SK-N-SH treated with all-trans-retinoic acid at 6 μM for 48 hours (cell line): ENCODE measurements around the gene GSAP.

Experiments
- ATAC-seq: fragments of 200-7000 bp; cut with Tn5 transposase; 3 replicates; pipeline ENCODE4 v1.9.1; 2020; ENCODE audit warnings: mild to moderate bottlenecking, moderate library complexity
- ARNTL ChIP-seq: fragments of 450-650 bp; formaldehyde crosslinking; IDR thresholded peaks from 2 replicates; pipeline ENCODE4 v1.5.0; 2020; ENCODE audit warnings: low read depth, mild to moderate bottlenecking, moderate library complexity, borderline replicate concordance
- BACH2 ChIP-seq: fragments of 250-450 bp; sonication (Bioruptor Pico); IDR thresholded peaks from 2 replicates; pipeline ENCODE4 v1.9.0; 2021; ENCODE audit warnings: mild to moderate bottlenecking, borderline replicate concordance
- CSDC2 ChIP-seq: fragments of 250-450 bp; sonication (Bioruptor Pico); IDR thresholded peaks from 2 replicates; pipeline ENCODE4 v1.5.0; 2020; ENCODE audit warnings: mild to moderate bottlenecking, moderate library complexity
- ESRRG ChIP-seq: fragments of 250-450 bp; sonication (Bioruptor Pico); IDR thresholded peaks from 2 replicates; pipeline ENCODE4 v1.6.1; 2021; ENCODE audit warnings: mild to moderate bottlenecking
- GLIS3 ChIP-seq: fragments of 250-450 bp; sonication (Bioruptor Pico); IDR thresholded peaks from 2 replicates; pipeline ENCODE4 v1.5.0; 2020; ENCODE audit warnings: mild to moderate bottlenecking, moderate library complexity
- ISL1 ChIP-seq: fragments of 250-450 bp; sonication (Bioruptor Pico); IDR thresholded peaks from 2 replicates; pipeline ENCODE4 v2.1.2; 2022; ENCODE audit warnings: mild to moderate bottlenecking, moderate library complexity
- PPARA ChIP-seq: fragments of 250-450 bp; sonication (Bioruptor Pico); IDR thresholded peaks from 2 replicates; pipeline ENCODE4 v1.5.0; 2020; ENCODE audit warnings: mild to moderate bottlenecking, borderline replicate concordance
- RARB ChIP-seq: fragments of 250-450 bp; sonication (Bioruptor Pico); IDR thresholded peaks from 2 replicates; pipeline ENCODE4 v1.8.0; 2021; ENCODE audit warnings: mild to moderate bottlenecking, moderate library complexity
- SNAI2 ChIP-seq: fragments of 250-450 bp; sonication (Bioruptor Pico); IDR thresholded peaks from 2 replicates; pipeline ENCODE4 v1.5.0; 2020; ENCODE audit warnings: mild to moderate bottlenecking, moderate library complexity
- TCF4 ChIP-seq: fragments of 250-450 bp; sonication (Bioruptor Pico); IDR thresholded peaks from 2 replicates; pipeline ENCODE4 v1.8.0; 2021; ENCODE audit warnings: mild to moderate bottlenecking, moderate library complexity, borderline replicate concordance
- TOX ChIP-seq: fragments of 250-450 bp; sonication (Bioruptor Pico); IDR thresholded peaks from 2 replicates; pipeline ENCODE4 v1.8.0; 2021; ENCODE audit warnings: mild to moderate bottlenecking, moderate library complexity, borderline replicate concordance
- ZFP3 ChIP-seq: fragments of 250-450 bp; sonication (Bioruptor Pico); IDR thresholded peaks from 2 replicates; pipeline ENCODE4 v1.5.0; 2020; ENCODE audit warnings: mild to moderate bottlenecking, moderate library complexity
- ZFP30 ChIP-seq: fragments of 450-650 bp; formaldehyde crosslinking; IDR thresholded peaks from 2 replicates; pipeline ENCODE4 v1.5.0; 2022; ENCODE audit warnings: mild to moderate bottlenecking, moderate library complexity
- ZNF565 ChIP-seq: fragments of 450-650 bp; formaldehyde crosslinking; conservative IDR thresholded peaks from 2 replicates; pipeline ENCODE4 v1.5.0; 2020; ENCODE audit warnings: low read depth, mild to moderate bottlenecking, moderate library complexity
- ZNF70 ChIP-seq: fragments of 450-650 bp; formaldehyde crosslinking; IDR thresholded peaks from 2 replicates; pipeline ENCODE4 v1.5.0; 2020; ENCODE audit warnings: mild to moderate bottlenecking, moderate library complexity
- ZNF8 ChIP-seq: fragments of 450-650 bp; formaldehyde crosslinking; IDR thresholded peaks from 2 replicates; pipeline ENCODE4 v1.5.0; 2020; ENCODE audit warnings: mild to moderate bottlenecking, moderate library complexity
- TF ChIP-seq, protein P1 (sequence below): fragments of 250-450 bp; sonication (Bioruptor Pico); IDR thresholded peaks from 2 replicates; pipeline ENCODE4 v1.8.0; 2021; ENCODE audit warnings: low read depth, mild to moderate bottlenecking, moderate library complexity, borderline replicate concordance
- TF ChIP-seq, protein P2 (sequence below): fragments of 250-450 bp; sonication (Bioruptor Pico); IDR thresholded peaks from 2 replicates; pipeline ENCODE4 v1.5.1; 2020; ENCODE audit warnings: low read depth, mild to moderate bottlenecking, moderate library complexity
- TF ChIP-seq, protein P3 (sequence below): fragments of 250-450 bp; sonication (Bioruptor Pico); IDR thresholded peaks from 2 replicates; pipeline ENCODE4 v1.5.0; 2020; ENCODE audit warnings: mild to moderate bottlenecking, moderate library complexity
- TF ChIP-seq, protein P4 (sequence below): fragments of 250-450 bp; sonication (Bioruptor Pico); IDR thresholded peaks from 2 replicates; pipeline ENCODE4 v1.8.0; 2020; ENCODE audit warnings: mild to moderate bottlenecking, moderate library complexity, borderline replicate concordance

Gene GSAP

DNA sequence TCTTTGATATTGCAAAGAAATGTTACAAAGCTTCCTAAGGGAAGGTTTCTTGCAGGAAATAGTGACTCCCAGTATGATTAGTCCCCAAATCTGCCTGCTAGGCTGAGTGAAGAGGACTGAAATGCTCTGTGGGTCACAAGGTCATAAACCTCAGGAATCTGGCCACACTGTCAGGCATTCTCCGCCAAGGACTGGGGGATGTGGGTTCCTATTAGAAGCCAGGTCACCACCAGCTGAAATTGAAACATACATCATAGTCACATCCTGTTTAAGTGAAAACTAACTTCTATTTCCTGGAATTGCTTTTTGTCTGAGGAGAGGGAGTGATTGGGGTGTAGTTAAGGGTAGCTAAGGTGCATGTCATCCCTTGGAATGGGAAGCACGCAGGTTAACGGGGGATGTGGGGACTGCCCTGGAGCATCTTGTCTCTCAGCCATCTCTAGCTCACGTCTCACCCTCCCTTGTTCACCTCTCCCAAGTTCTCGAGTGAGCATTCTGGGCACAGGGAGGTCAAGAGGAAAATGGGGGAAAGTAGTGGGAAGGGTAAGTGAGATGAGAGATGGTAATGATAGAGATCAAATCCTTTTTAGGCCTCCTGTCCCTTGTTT, 12.0 kb upstream of the GSAP start:
- ATAC-seq: peak; percentile 10; the same call in 2 of the 3 replicates
- TF ChIP-seq ZNF565: no peak
- no peak for TF ChIP-seq CSDC2 (CRISPR knock-in tag)
- TF ChIP-seq, protein P1, sequence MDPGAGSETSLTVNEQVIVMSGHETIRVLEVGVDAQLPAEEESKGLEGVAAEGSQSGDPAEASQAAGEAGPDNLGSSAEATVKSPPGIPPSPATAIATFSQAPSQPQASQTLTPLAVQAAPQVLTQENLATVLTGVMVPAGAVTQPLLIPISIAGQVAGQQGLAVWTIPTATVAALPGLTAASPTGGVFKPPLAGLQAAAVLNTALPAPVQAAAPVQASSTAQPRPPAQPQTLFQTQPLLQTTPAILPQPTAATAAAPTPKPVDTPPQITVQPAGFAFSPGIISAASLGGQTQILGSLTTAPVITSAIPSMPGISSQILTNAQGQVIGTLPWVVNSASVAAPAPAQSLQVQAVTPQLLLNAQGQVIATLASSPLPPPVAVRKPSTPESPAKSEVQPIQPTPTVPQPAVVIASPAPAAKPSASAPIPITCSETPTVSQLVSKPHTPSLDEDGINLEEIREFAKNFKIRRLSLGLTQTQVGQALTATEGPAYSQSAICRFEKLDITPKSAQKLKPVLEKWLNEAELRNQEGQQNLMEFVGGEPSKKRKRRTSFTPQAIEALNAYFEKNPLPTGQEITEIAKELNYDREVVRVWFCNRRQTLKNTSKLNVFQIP: no peak

DNA sequence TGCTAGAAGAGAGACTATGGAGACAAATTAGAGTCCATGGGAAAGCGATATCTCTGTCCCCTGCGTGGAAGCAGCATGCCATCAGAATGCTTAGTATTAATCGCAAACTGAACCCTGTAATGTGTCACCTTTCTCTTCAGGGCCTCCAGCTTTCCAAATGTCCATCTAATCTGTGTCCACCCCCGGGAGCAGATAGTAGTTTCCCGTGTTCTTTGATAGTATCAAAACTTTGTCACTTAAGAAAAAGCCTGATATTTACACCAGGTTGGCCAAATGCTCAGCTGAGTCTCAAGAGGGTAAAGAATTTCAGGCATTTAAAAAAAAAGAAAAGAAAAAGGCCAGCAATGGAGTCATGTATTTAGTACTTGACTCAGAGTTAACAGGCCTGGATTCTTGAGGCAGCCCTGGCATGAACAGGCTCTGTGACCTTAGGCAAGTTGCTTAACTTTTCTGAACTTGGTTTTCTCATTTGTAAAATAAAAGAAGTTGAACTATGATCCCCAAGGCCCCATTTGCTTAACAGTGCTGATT, 10.4 kb upstream of the GSAP start:
- peak; percentile 68 for ATAC-seq
- TF ChIP-seq ZNF565: no peak
- TF ChIP-seq, protein P2, sequence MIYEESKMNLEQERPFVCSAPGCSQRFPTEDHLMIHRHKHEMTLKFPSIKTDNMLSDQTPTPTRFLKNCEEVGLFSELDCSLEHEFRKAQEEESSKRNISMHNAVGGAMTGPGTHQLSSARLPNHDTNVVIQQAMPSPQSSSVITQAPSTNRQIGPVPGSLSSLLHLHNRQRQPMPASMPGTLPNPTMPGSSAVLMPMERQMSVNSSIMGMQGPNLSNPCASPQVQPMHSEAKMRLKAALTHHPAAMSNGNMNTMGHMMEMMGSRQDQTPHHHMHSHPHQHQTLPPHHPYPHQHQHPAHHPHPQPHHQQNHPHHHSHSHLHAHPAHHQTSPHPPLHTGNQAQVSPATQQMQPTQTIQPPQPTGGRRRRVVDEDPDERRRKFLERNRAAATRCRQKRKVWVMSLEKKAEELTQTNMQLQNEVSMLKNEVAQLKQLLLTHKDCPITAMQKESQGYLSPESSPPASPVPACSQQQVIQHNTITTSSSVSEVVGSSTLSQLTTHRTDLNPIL (CRISPR knock-in tag): no peak
- TF ChIP-seq PPARA (CRISPR knock-in tag): no peak
- TF ChIP-seq ZNF70 (CRISPR knock-in tag): no peak
- no peak for TF ChIP-seq ARNTL (CRISPR knock-in tag)
- TF ChIP-seq ISL1 (CRISPR knock-in tag): no peak
- TF ChIP-seq, protein P3, sequence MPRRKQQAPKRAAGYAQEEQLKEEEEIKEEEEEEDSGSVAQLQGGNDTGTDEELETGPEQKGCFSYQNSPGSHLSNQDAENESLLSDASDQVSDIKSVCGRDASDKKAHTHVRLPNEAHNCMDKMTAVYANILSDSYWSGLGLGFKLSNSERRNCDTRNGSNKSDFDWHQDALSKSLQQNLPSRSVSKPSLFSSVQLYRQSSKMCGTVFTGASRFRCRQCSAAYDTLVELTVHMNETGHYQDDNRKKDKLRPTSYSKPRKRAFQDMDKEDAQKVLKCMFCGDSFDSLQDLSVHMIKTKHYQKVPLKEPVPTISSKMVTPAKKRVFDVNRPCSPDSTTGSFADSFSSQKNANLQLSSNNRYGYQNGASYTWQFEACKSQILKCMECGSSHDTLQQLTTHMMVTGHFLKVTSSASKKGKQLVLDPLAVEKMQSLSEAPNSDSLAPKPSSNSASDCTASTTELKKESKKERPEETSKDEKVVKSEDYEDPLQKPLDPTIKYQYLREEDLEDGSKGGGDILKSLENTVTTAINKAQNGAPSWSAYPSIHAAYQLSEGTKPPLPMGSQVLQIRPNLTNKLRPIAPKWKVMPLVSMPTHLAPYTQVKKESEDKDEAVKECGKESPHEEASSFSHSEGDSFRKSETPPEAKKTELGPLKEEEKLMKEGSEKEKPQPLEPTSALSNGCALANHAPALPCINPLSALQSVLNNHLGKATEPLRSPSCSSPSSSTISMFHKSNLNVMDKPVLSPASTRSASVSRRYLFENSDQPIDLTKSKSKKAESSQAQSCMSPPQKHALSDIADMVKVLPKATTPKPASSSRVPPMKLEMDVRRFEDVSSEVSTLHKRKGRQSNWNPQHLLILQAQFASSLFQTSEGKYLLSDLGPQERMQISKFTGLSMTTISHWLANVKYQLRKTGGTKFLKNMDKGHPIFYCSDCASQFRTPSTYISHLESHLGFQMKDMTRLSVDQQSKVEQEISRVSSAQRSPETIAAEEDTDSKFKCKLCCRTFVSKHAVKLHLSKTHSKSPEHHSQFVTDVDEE (CRISPR knock-in tag): no peak
- TF ChIP-seq, protein P4, sequence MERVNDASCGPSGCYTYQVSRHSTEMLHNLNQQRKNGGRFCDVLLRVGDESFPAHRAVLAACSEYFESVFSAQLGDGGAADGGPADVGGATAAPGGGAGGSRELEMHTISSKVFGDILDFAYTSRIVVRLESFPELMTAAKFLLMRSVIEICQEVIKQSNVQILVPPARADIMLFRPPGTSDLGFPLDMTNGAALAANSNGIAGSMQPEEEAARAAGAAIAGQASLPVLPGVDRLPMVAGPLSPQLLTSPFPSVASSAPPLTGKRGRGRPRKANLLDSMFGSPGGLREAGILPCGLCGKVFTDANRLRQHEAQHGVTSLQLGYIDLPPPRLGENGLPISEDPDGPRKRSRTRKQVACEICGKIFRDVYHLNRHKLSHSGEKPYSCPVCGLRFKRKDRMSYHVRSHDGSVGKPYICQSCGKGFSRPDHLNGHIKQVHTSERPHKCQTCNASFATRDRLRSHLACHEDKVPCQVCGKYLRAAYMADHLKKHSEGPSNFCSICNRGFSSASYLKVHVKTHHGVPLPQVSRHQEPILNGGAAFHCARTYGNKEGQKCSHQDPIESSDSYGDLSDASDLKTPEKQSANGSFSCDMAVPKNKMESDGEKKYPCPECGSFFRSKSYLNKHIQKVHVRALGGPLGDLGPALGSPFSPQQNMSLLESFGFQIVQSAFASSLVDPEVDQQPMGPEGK (CRISPR knock-in tag): no peak
- TF ChIP-seq, protein P1: no peak
- TF ChIP-seq ZFP3 (CRISPR knock-in tag): no peak
- TF ChIP-seq BACH2: no peak
- no peak for TF ChIP-seq ZFP30
- no peak for TF ChIP-seq TOX (CRISPR knock-in tag)

DNA sequence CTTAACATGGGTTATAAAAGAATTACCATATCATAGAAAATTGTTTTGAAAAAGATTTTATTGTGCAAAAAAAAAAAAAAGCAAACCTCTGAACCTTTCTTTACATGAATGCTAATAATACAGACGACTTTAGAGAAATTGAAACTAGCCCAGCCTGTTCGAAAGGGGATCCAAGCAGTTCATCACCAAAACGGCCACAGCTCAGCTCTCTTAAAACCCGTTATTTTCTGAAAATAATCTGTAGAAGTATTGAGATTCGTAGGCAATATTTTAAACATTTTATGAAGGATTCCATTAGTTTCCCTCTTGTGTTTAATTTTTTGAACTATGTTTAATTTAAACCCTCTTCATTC, 9.9 kb upstream of the GSAP start:
- TF ChIP-seq ZNF8 (CRISPR knock-in tag) (no peak), TOX (CRISPR knock-in tag) (no peak), RARB (CRISPR knock-in tag) (no peak), GLIS3 (no peak), BACH2 (no peak), ESRRG (CRISPR knock-in tag) (no peak), ISL1 (CRISPR knock-in tag) (no peak), TCF4 (no peak), SNAI2 (no peak), ZNF70 (CRISPR knock-in tag) (no peak)
- TF ChIP-seq, protein P2 (CRISPR knock-in tag): no peak
- ATAC-seq: peak; percentile 39
